Measurements from ENCODE around the gene TDRD3. TPM values are rescaled to one million over a fixed set of nuclear protein-coding genes. Genes with fewer than 3 reads are reported as not detected.

TDRD3 gene
- polyA plus RNA-seq, 1 experiment: 3.9 TPM

DNA sequence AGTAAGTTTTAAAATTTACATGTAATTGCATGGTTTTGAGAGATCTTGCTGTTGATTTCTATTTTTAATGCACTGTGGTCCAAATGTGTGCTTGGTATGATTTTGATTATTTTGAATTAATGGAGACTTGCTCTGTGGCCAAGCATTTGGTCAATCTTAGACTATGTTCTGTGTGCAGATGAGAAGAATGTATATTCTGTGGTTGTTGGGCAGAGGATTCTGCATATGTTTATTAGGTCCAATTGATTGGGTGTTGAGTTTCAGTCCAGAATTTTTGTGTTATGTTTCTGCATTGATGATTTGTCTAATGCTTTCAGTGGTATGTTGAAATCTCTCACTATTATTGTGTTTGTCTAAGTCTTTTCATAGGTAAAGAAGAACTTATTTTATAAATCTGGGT lies 82.3 kb downstream of the TDRD3 start:
- Histone ChIP-seq H3K4me3 (ENCODE audit: low read depth, low read length) (no peak overlapping the region), H3K27me3 (ENCODE audit: control insufficient read depth, insufficient read depth, low read length) (no peaks in the 10 kb centered on the region), H3K36me3 (ENCODE audit: control insufficient read depth, insufficient read depth, low read length) (no peaks in the 10 kb centered on the region)
- ChIA-PET POLR2A (no interaction called here), CTCF (no interaction called here)
- TF ChIP-seq, protein P1, sequence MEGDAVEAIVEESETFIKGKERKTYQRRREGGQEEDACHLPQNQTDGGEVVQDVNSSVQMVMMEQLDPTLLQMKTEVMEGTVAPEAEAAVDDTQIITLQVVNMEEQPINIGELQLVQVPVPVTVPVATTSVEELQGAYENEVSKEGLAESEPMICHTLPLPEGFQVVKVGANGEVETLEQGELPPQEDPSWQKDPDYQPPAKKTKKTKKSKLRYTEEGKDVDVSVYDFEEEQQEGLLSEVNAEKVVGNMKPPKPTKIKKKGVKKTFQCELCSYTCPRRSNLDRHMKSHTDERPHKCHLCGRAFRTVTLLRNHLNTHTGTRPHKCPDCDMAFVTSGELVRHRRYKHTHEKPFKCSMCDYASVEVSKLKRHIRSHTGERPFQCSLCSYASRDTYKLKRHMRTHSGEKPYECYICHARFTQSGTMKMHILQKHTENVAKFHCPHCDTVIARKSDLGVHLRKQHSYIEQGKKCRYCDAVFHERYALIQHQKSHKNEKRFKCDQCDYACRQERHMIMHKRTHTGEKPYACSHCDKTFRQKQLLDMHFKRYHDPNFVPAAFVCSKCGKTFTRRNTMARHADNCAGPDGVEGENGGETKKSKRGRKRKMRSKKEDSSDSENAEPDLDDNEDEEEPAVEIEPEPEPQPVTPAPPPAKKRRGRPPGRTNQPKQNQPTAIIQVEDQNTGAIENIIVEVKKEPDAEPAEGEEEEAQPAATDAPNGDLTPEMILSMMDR (IDR thresholded peaks at IDR 0.05; ENCODE audit: insufficient read depth, low read depth, low read length): no peak
- DNase-seq (ENCODE audit: low read depth): no peak

DNA sequence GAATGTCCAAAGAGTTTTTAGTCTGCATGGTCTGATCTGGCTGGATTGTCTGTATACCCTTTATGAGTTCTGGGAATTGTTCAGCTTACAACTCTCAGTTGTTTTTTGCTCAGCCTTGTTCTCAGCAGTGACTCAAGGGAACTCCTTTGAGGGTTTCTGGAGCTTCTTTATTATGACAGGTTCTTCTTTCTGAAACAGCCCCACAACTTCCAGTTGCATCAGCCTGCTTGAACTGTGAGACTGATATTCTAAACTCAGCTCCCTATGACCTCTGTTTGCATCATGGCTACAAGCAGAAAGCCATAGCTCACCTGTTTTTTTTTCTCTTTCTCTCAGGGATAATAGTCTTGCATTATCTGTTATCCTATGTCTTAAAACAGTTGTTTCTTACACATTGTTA lies 85.0 kb downstream of the TDRD3 start:
- DNase-seq (ENCODE audit: low read depth): no peak
- POLR2A ChIA-PET: no interaction called here
- TF ChIP-seq, protein P1 (IDR thresholded peaks at IDR 0.05; ENCODE audit: insufficient read depth, low read depth, low read length): no peak
- no peaks in the 10 kb centered on the region for H3K27me3 ChIP-seq (ENCODE audit: control insufficient read depth, insufficient read depth, low read length)
- no peak overlapping the region for H3K4me3 ChIP-seq (ENCODE audit: low read depth, low read length)
- CTCF ChIA-PET: interaction anchor here (2.7 kb wide), 1 partner anchor 8 kb away, joined by 9 read pairs; no protein-coding TSS in a partner anchor
- no peaks in the 10 kb centered on the region for H3K36me3 ChIP-seq (ENCODE audit: control insufficient read depth, insufficient read depth, low read length)

DNA sequence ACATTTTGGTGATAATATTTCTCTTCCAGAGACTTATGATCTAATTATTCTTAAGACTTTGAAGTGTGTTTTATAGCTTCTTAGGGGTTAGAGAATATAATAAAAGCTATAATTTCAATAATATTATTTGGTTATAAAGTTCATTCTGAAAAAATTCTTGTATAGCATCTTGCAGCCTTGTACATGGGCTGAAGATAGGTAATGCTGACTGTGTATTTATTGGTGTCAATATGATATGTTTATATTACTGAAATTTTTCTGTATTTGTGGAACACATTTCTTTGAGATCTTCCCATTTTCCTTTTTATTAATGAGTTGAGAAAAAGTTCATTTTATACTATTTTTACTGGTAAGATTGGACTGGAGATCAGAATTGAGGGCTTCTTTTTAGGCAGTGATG lies 87.8 kb downstream of the TDRD3 start:
- Histone ChIP-seq H3K4me3 (ENCODE audit: low read depth, low read length) (no peak overlapping the region), H3K36me3 (ENCODE audit: control insufficient read depth, insufficient read depth, low read length) (no peaks in the 10 kb centered on the region), H3K27me3 (ENCODE audit: control insufficient read depth, insufficient read depth, low read length) (no peaks in the 10 kb centered on the region)
- POLR2A ChIA-PET: no interaction called here
- no peak for DNase-seq (ENCODE audit: low read depth)
- TF ChIP-seq, protein P1 (IDR thresholded peaks at IDR 0.05; ENCODE audit: insufficient read depth, low read depth, low read length): no peak
- CTCF ChIA-PET: interaction anchor here (1.0 kb wide), 1 partner anchor 11 kb away, joined by 4 read pairs; no protein-coding TSS in a partner anchor

DNA sequence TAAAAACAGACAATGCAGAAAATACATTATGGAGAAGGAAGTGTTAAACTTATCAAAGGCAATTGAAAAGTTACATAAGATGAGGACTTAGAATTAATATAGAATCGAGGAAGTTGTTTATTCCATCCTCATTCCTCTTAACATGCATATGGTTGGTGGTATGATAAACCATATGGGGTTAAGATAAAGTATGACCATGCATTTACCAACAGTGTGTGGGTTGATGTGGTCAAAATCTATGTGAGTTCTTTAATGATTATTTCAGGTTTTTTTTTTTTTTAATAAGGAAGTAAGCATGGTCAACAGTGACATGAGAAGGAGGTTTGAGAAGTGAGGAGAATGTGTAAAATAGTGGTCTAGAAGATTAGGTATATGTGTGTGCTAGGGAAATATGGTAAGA lies 94.5 kb downstream of the TDRD3 start:
- TF ChIP-seq, protein P1 (IDR thresholded peaks at IDR 0.05; ENCODE audit: insufficient read depth, low read depth, low read length): no peak
- POLR2A ChIA-PET: no interaction called here
- CTCF ChIA-PET: no interaction called here
- no peak for DNase-seq (ENCODE audit: low read depth)
- H3K27me3 ChIP-seq (ENCODE audit: control insufficient read depth, insufficient read depth, low read length): no peaks in the 10 kb centered on the region
- H3K36me3 ChIP-seq (ENCODE audit: control insufficient read depth, insufficient read depth, low read length): no peaks in the 10 kb centered on the region; the same call in 1 of the 2 replicates
- no peak overlapping the region for H3K4me3 ChIP-seq (ENCODE audit: low read depth, low read length)

DNA sequence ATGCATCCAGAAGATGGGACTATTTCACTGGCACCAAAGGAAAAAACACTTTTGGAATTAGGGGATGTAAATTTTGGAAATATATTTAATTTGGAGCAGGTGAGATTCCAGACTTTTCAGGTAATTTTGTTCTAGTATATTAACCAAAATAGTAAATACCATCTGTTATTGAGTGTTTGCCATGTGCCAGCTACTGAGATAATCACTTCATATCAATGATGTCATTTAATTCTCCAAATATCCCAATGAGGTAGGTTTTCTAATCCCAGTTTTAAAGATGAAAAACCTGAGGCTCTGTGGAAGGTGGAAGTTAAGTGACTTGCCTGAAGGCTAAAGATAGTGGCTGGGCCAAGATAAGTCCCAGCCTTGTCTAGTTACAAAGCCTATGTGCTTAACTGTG lies 95.2 kb downstream of the TDRD3 start:
- TF ChIP-seq, protein P1 (IDR thresholded peaks at IDR 0.05; ENCODE audit: insufficient read depth, low read depth, low read length): no peak
- ChIA-PET POLR2A (no interaction called here), CTCF (no interaction called here)
- no peak overlapping the region for H3K4me3 ChIP-seq (ENCODE audit: low read depth, low read length)
- H3K27me3 ChIP-seq (ENCODE audit: control insufficient read depth, insufficient read depth, low read length): no peaks in the 10 kb centered on the region
- no peak for DNase-seq (ENCODE audit: low read depth)
- no peaks in the 10 kb centered on the region; the same call in 1 of the 2 replicates for H3K36me3 ChIP-seq (ENCODE audit: control insufficient read depth, insufficient read depth, low read length)

Data from BJ (cell line).